ENCODE results near the gene XXYLT1.

GRCh38 chr3:195270817-195271409 lies at the start of gene XXYLT1:
- TF ChIP-seq CTCF (conservative IDR thresholded peaks at IDR 0.05; ENCODE audit: low read length) (peak; percentile 71), EZH2phosphoT487 (IDR thresholded peaks at IDR 0.05; ENCODE audit: borderline replicate concordance, low read depth, low read length) (no peak)

Measured in OCI-LY7 (cell line).